H9 (cell line): ENCODE results near the gene NEXMIF. TPM values are rescaled to one million over a fixed set of nuclear protein-coding genes. Genes with fewer than 3 reads are reported as not detected.

Experiments used
- DNase-seq: peaks from one replicate; pipeline ENCODE4 v3.0.0-alpha.2; 2017
- H2AFZ ChIP-seq: one replicate; pipeline ENCODE4 v1.6.1; 2013; ENCODE audit warnings: mild to moderate bottlenecking, low read length, control low read depth, moderate library complexity
- H2AK5ac ChIP-seq: 2 replicates; pipeline ENCODE4 v1.6.1; 2013; ENCODE audit warnings: low read length, control low read depth, mixed read lengths; ENCODE audit not compliant: insufficient read length
- H2BK120ac ChIP-seq: one replicate; pipeline ENCODE4 v1.6.1; 2013; ENCODE audit warnings: low read depth, mild to moderate bottlenecking, low read length, control low read depth, inconsistent platforms; ENCODE audit not compliant: poor library complexity, severe bottlenecking
- H2BK12ac ChIP-seq: 2 replicates; pipeline ENCODE4 v1.6.1; 2013; ENCODE audit warnings: low read length, control low read depth, mixed read lengths, low read depth; ENCODE audit not compliant: insufficient read length
- H2BK15ac ChIP-seq: 2 replicates; pipeline ENCODE4 v1.6.1; 2013; ENCODE audit warnings: low read depth, low read length, control low read depth
- H2BK20ac ChIP-seq: one replicate; pipeline ENCODE4 v1.6.1; 2013; ENCODE audit warnings: low read depth, mild to moderate bottlenecking, low read length, control low read depth, inconsistent platforms; ENCODE audit not compliant: poor library complexity, severe bottlenecking
- H2BK5ac ChIP-seq: 2 replicates; pipeline ENCODE4 v1.6.1; 2013; ENCODE audit warnings: low read length, control low read depth, mixed read lengths; ENCODE audit not compliant: insufficient read length
- H3K14ac ChIP-seq: 2 replicates; pipeline ENCODE4 v1.6.1; 2013; ENCODE audit warnings: low read length, control low read depth; ENCODE audit not compliant: insufficient read depth
- H3K18ac ChIP-seq: 2 replicates; pipeline ENCODE4 v1.6.1; 2013; ENCODE audit warnings: low read depth, mild to moderate bottlenecking, mixed read lengths, low read length, control low read depth; ENCODE audit not compliant: insufficient read length
- H3K23ac ChIP-seq: 2 replicates; pipeline ENCODE4 v1.6.1; 2013; ENCODE audit warnings: low read length, control low read depth, mixed read lengths, low read depth; ENCODE audit not compliant: insufficient read length
- H3K23me2 ChIP-seq: 2 replicates; pipeline ENCODE4 v1.6.1; 2013; ENCODE audit warnings: low read depth, mild to moderate bottlenecking, mixed read lengths, low read length, control low read depth; ENCODE audit not compliant: insufficient read length, poor library complexity, severe bottlenecking
- H3K27ac ChIP-seq: 2 replicates; pipeline ENCODE4 v1.5.1; 2013; ENCODE audit warnings: low read length, control low read depth, mixed read lengths, low read depth; ENCODE audit not compliant: insufficient read length
- H3K27me3 ChIP-seq: 2 replicates; pipeline ENCODE4 v1.6.1; 2013; ENCODE audit warnings: low read length, control low read depth, inconsistent platforms; ENCODE audit not compliant: insufficient read depth
- H3K4ac ChIP-seq: 2 replicates; pipeline ENCODE4 v1.6.1; 2013; ENCODE audit warnings: low read depth, mild to moderate bottlenecking, control low read depth, inconsistent platforms, low read length, moderate library complexity
- H3K4me1 ChIP-seq: 2 replicates; pipeline ENCODE4 v1.6.1; 2013; ENCODE audit warnings: low read length, control low read depth, inconsistent platforms; ENCODE audit not compliant: insufficient read depth
- H3K4me2 ChIP-seq: 2 replicates; pipeline ENCODE4 v1.6.1; 2013; ENCODE audit warnings: low read length, control low read depth, mixed read lengths; ENCODE audit not compliant: insufficient read length, insufficient read depth
- H3K56ac ChIP-seq: 2 replicates; pipeline ENCODE4 v1.6.1; 2013; ENCODE audit warnings: low read depth, mild to moderate bottlenecking, mixed read lengths, low read length, control low read depth; ENCODE audit not compliant: insufficient read length
- H3K79me1 ChIP-seq: 2 replicates; pipeline ENCODE4 v1.6.1; 2013; ENCODE audit warnings: low read depth, mild to moderate bottlenecking, moderate library complexity, low read length, control low read depth, inconsistent platforms; ENCODE audit not compliant: insufficient read depth, poor library complexity, severe bottlenecking
- H3K79me2 ChIP-seq: 2 replicates; pipeline ENCODE4 v1.6.1; 2013; ENCODE audit warnings: low read length, control low read depth, inconsistent platforms; ENCODE audit not compliant: insufficient read depth
- H3K9ac ChIP-seq: 2 replicates; pipeline ENCODE4 v1.6.1; 2013; ENCODE audit warnings: low read length, control low read depth, mixed read lengths; ENCODE audit not compliant: insufficient read length; ENCODE audit errors: extremely low read depth
- H3K9me3 ChIP-seq: one replicate; pipeline ENCODE4 v1.6.1; 2013; ENCODE audit warnings: low read depth, low read length, inconsistent platforms; ENCODE audit not compliant: control insufficient read depth
- H3T11ph ChIP-seq: one replicate; pipeline ENCODE4 v1.6.1; 2013; ENCODE audit warnings: mild to moderate bottlenecking, low read length, control low read depth, inconsistent platforms
- H4K20me1 ChIP-seq: one replicate; pipeline ENCODE4 v1.6.1; 2013; ENCODE audit not compliant: control insufficient read depth, insufficient read length, insufficient read depth
- H4K5ac ChIP-seq: 2 replicates; pipeline ENCODE4 v1.6.1; 2013; ENCODE audit warnings: low read depth, mild to moderate bottlenecking, mixed read lengths, low read length, control low read depth; ENCODE audit not compliant: insufficient read length
- H4K8ac ChIP-seq: replicated peaks from 2 replicates; pipeline ENCODE4 v1.6.1; 2013; ENCODE audit warnings: low read length, control low read depth, mixed read lengths, low read depth; ENCODE audit not compliant: insufficient read length
- H4K91ac ChIP-seq: 2 replicates; pipeline ENCODE4 v1.6.1; 2013; ENCODE audit warnings: low read depth, mild to moderate bottlenecking, moderate library complexity, mixed read lengths, low read length, control low read depth; ENCODE audit not compliant: insufficient read length
- H3K27ac Mint-ChIP-seq, 3 experiments: 2 replicates in 2 of 3; 3 replicates in 1 of 3; pipeline ENCODE4 v1.8.0; 2020 to 2021; ENCODE audit warnings: mixed read lengths in 3 of 3, mild to moderate bottlenecking in 1 of 3, moderate library complexity in 1 of 3
- H3K27me3 Mint-ChIP-seq: 2 replicates; pipeline ENCODE4 v1.8.0; 2021; ENCODE audit warnings: low read depth, mild to moderate bottlenecking, moderate library complexity, mixed read lengths
- H3K36me3 Mint-ChIP-seq, 3 experiments: 2 replicates in 2 of 3; 3 replicates in 1 of 3; pipeline ENCODE4 v1.8.0; 2020 to 2021; ENCODE audit warnings: low read depth in 3 of 3, mixed read lengths in 3 of 3; ENCODE audit not compliant: insufficient read depth in 1 of 3
- H3K4me1 Mint-ChIP-seq, 2 experiments: 2 replicates each; pipeline ENCODE4 v1.8.0; 2020; ENCODE audit warnings: mixed read lengths in 2 of 2
- H3K4me3 Mint-ChIP-seq, 2 experiments: 2 replicates in 1 of 2; 3 replicates in 1 of 2; pipeline ENCODE4 v1.8.0; 2020 to 2021; ENCODE audit warnings: mild to moderate bottlenecking in 2 of 2, mixed read lengths in 2 of 2, moderate library complexity in 1 of 2
- H3K9me3 Mint-ChIP-seq, 2 experiments: 2 replicates in 1 of 2; 3 replicates in 1 of 2; pipeline ENCODE4 v1.8.0; 2020; ENCODE audit warnings: mild to moderate bottlenecking in 2 of 2, mixed read lengths in 2 of 2, moderate library complexity in 1 of 2
- CTCF ChIP-seq: fragments of 200-600 bp; sonication (generic); conservative IDR thresholded peaks from 3 replicates; pipeline ENCODE4 v1.8.0; 2021; ENCODE audit warnings: antibody characterized with exemption, mild to moderate bottlenecking
- WGBS: extraction: QIAGEN DNeasy Blood & Tissue Kit; methylation state at CpG from one replicate; pipeline ENCODE4 v1.1.7; 2013; ENCODE audit warnings: missing lambda C conversion rate, low lambda C conversion rate, mixed read lengths; ENCODE audit not compliant: insufficient read length; ENCODE audit errors: extremely low coverage; 5-methylcytosine and 5-hydroxymethylcytosine counted together
- total RNA-seq: library from RNA; stranded (reverse); gene quantifications from 2 replicates; pipeline ENCODE4 v1.2.1, GENCODE V29; 2021

The NEXMIF gene
- total RNA-seq, 1 experiment from 2014 or later, result 0.22 TPM

- TF ChIP-seq CTCF, result no peak
- Histone ChIP-seq H3K14ac (no peak overlapping the region), H2BK5ac (no peak overlapping the region), H4K5ac (no peak overlapping the region), H4K8ac (no peak overlapping the region), H3K79me2 (no peaks in the 10 kb centered on the region; the same call in 1 of the 2 replicates), H3K4me1 (no peaks in the 10 kb centered on the region), H2BK120ac (no peak overlapping the region), H3T11ph (no peak overlapping the region), H3K27me3 (no peaks in the 10 kb centered on the region), H4K20me1 (no peaks in the 10 kb centered on the region), H3K56ac (no peak overlapping the region), H4K91ac (no peak overlapping the region), H3K79me1 (no peaks in the 10 kb centered on the region), H3K18ac (no peak overlapping the region), H3K9ac (no peak overlapping the region), H3K23ac (no peak overlapping the region), H3K4me2 (no peak overlapping the region), H3K4ac (no peak overlapping the region), H2BK15ac (no peak overlapping the region), H2BK20ac (no peak overlapping the region), H2AK5ac (no peak overlapping the region), H3K23me2 (no peaks in the 10 kb centered on the region), H2AFZ (no peak overlapping the region), H2BK12ac (no peak overlapping the region), H3K27ac (no peak overlapping the region), H3K9me3 (peaks cover 21% of the 10 kb centered on the region)
- Mint-ChIP-seq H3K27ac (no peak overlapping the region), H3K4me3 (no peak overlapping the region), H3K27me3 (no peaks in the 10 kb centered on the region), H3K4me1 (peaks cover 0 to 3% of the 10 kb centered on the region in 2 experiments; a peak in 2 of 4 replicates), H3K36me3 (no peaks in the 10 kb centered on the region; a peak in 3 of 7 replicates), H3K9me3 (peaks cover 68 to 70% of the 10 kb centered on the region in 2 experiments)
- WGBS, result no CpG with 5 or more reads among the region's 3 CpGs
- DNase-seq, result no peak
Observed at GRCh38 chrX:74892561-74892960, 32.7 kb downstream of the NEXMIF start.
